HG02973 (cell line): Measurements from ENCODE around the gene COL6A1.

Experiments used
- ATAC-seq: cut with Tn5 transposase; IDR thresholded peaks from one replicate; pipeline ENCODE4 v1.9.1; 2021; ENCODE audit warnings: moderate library complexity; ENCODE audit not compliant: unreplicated experiment

The COL6A1 gene

DNA sequence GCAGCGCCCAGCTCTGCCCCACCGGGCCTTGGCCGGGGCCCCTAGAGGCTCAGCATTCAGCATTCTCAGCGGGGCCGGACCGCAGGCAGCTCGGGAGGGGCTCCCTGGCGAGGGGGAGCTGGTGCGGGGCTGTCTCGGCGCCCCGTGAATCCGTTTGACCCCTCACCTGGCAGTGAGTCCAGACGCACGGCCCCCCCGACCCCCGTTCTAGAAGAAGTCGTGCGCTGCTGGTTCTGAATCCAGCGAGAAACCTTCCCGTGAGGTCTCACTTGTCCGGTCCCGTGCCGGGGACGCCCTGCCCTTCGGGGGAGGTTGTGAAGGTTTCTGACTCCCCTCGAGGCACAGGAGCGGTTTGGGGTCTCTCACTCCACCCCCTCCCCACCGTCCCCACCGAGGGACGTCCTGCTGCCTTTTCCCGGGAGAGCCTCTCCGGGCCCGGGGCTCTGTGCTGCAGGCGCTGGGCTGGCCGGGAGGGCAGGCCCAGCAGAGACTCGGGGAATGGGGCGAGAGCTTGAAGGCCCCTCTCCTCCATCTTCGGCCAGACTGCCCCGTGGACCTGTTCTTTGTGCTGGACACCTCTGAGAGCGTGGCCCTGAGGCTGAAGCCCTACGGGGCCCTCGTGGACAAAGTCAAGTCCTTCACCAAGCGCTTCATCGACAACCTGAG lies 655 bp downstream of the COL6A1 start:
- ATAC-seq, result no peak

DNA sequence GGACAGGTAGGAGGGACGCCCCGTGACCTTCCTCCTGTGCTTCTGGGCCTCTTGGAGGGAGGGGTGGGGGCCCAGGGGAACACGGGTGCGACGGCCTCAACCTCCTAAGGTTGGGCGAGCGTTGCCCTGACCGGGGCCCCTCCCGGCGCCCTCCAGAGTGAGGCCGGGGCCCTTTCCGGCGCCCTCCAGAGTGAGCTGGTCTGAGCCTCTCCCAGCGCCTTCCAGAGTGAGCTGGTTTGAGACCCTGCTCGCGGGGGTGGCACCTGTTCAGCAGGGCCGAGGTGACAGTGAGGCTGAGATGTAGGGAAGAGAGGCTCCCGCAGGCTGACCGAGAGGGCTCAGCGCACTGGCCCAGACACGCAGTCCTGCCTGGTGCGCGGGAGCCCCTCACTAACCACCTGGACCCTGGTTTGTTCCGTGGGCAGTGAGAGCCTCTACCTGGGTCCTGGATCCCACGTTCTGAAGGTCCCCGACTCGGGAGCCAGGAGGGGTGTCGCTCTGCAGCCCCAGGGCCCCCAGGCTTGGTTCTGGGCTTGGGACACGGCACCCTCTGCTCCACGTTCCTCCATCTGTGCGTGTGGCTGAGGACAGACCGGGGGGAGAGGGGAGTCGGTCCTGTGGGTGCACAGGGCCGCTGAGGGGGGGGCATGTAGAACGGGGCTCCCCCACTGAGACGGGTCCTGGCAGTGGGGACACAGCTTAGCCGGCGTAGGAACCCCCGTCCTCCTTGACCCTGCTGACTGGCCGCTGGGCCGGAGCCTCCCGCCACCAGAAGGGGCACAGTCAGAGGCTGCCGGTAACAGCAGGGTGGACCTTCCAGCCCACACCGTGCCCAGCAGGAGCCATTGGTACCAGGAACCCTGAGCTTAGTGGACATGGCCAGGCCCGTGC lies 1.4 kb downstream of the COL6A1 start:
- no peak for ATAC-seq

GRCh38 chr21:45983649-45983965 lies 2.0 kb downstream of the COL6A1 start:
- ATAC-seq, result no peak

DNA sequence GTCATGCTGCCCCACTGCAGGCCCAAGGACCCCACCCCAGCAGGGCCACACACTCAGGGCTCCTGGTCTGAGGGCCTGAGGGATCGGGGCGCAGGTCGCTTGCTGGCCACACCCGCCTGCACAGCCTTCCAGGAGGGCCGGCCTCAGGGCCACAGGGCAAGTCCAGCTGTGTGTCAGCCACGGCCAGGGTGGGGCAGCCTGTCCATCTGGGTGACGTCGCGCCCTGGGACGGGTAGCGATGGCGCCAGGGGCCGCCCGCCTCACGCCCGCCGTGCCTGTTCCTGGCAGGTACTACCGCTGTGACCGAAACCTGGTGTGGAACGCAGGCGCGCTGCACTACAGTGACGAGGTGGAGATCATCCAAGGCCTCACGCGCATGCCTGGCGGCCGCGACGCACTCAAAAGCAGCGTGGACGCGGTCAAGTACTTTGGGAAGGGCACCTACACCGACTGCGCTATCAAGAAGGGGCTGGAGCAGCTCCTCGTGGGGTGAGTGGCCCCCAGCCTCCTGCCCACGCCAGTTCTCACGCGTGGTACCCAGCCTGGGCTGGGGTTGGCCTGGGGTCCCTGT lies 2.5 kb downstream of the COL6A1 start:
- no peak for ATAC-seq

- ATAC-seq, result no peak
These were observed 3.1 kb downstream of the COL6A1 start for GRCh38 chr21:45984584-45985095.

- ATAC-seq, result no peak
These were observed 4.1 kb downstream of the COL6A1 start for GRCh38 chr21:45985471-45986315.

DNA sequence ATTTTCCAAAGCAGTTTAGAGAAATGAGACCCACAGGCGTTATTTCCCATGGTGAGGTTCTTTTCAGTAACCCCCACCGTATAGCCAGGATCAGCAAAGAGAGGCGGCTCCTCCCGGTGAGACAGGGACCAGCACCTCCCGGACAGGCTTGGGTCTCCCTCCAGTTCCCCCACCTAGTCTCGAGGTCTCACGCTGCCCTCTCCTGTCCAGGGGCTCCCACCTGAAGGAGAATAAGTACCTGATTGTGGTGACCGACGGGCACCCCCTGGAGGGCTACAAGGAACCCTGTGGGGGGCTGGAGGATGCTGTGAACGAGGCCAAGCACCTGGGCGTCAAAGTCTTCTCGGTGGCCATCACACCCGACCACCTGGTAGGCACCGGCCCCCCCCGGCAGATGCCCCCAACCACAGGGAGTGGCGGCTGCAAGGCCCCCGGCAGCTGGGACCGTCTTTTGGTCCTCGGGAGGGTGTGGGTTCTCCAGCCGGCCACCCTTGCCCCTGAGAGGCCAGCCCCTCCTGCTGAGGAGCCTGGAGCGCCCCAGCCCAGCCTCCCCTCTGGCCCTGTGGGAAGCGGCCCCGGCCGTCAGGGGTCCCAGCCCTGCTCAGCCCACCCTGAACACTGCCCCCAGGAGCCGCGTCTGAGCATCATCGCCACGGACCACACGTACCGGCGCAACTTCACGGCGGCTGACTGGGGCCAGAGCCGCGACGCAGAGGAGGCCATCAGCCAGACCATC lies 4.9 kb downstream of the COL6A1 start:
- no peak for ATAC-seq

GRCh38 chr21:45987121-45987711 lies 5.6 kb downstream of the COL6A1 start:
- ATAC-seq, result no peak

- ATAC-seq, result no peak
These were observed 7.1 kb downstream of the COL6A1 start for GRCh38 chr21:45988366-45989347.

- ATAC-seq, result no peak
These were observed 7.9 kb downstream of the COL6A1 start for GRCh38 chr21:45989355-45990048.

DNA sequence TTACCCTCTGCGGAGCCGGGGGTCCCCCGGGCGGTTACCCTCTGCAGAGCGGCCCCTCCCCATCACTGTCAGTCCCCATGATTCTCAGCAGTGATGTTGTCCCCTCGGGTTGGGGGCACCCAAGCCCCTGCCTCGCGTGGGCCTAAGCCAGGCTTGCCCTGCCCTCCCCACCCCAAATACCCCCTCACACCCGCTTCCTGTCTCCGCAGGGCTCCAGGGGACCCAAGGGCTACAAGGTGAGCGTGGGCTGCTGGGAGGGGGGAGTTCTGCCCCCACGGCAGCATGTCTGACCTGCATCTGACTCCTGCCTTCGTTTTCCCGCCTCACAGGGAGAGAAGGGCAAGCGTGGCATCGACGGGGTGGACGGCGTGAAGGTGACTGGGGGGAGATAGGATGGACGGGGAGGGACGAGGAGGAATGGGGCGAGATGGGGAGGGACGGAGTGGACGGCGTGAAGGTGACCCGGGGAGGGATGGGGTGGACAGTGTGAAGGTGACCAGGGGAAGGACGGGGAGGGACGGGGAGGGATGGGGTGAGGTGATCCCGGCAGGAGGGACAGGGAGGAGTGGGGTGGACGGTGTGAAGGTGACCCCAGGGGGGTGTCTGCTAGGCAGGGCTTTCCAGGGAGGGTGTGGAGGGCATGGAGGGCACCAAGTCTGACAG lies 8.6 kb downstream of the COL6A1 start:
- no peak for ATAC-seq

DNA sequence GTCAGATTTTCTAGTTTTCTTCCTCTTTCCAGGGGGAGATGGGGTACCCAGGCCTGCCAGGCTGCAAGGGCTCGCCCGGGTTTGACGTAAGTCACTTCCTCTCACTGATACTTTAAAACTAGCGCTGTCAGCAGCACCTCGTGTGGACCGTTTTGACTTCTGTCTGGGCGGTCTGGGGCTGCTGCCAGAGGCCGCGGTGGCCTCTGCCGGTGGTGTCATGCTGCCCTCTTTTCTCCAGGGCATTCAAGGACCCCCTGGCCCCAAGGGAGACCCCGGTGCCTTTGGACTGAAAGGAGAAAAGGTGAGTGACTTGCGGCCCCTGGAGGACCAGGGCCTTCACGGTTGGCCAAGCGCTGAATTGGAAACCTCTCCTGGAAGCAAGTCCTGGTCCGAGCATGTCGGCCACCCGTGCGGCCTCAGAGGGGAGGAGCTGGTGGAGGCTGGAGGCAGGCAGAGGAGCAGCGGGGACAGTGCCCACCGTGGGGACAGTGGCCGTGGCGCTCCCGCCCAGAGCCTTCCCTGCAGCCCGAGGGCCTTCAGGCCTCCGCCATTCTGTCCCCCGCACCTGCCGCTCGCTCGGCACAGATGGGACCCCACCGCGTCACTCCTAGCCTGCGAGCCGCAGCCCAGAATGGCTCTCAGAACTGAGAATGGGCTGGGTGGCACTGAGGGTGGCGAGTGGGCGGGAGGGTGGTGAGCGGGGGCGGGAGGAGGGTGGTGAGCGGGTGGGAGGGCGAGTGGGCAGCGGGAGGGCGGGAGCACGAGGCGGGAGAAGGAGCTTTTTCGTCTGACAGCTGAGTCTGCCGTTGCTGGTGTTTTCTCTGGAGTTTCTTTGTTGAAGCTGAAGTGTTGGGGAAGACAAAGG lies 9.4 kb downstream of the COL6A1 start:
- ATAC-seq, result no peak

DNA sequence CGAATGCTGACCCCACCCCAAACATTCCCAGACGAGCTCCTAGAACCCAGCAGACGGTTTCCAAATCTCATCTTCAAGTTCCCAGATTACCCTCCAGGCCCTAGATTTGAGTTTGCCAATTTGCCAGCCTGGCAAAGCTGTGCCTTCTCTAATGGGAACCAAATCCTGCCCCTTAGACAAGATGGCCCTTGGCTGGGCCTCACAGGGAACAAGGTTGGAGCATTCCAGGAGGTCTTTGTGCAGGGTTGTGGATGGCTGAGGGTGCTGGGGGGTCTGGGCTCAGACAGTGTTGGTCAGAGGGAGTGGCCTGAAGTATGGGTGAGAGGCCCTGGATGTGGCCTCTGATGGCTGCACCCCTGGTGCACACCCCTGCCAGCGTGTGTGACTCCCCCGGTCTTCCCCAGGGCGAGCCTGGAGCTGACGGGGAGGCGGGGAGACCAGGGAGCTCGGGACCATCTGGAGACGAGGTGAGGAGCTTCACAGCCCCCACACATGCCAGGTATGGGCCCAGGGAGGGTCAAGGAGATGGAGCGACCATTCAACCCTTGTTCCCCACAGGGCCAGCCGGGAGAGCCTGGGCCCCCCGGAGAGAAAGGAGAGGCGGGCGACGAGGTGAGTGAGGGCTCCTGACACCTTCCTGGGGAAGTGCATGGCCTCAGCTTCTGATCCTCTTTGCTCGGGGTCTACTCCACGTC lies 10.2 kb downstream of the COL6A1 start:
- no peak for ATAC-seq

DNA sequence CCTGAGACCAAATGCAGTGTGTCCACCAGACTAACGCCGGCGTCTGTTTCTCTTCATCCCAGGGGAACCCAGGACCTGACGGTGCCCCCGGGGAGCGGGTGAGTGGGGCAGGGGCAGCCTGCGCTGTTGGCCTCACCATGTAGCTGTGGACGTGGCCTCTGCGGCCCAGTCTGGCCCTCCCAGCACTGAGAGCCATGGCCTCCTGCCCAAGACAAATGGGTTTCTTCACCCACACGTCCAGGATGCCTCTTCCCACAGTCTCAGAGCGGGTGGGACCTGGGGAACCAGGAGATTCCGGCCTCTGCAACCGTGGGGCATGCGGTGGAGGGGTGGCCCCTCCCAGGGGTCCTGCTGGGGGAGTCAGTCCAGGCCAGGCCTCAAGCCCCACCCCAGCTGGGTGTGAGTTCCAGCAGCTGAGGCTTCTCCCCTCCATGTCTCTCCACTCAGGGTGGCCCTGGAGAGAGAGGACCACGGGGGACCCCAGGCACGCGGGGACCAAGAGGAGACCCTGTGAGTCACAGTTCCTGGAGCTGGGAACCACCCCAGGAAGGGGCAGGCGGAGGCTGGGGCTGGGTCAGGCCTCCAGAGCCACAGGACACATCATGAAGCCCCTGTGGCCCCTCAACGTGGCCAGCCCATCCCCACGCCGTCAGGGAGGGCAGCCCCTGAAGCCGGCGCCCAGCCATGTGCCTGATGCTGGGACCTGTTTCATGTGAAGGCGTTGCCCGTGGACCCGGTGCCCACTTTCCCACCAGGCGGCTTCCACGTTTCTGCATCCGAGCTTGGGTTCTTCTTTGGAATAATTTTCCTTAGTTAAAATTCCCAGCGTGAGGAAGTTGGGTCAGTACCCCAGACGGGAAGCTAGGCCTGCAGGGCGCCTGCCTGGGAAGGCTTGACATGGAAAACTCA lies 11.0 kb downstream of the COL6A1 start:
- no peak for ATAC-seq
